ENCODE data around the gene ZNF521.

Gene ZNF521

GRCh38 chr18:25190472-25190871 lies 161.5 kb downstream of the ZNF521 start:
- no peak for TF ChIP-seq CTCF (IDR thresholded peaks at IDR 0.05; ENCODE audit: insufficient read depth, low read depth, low read length, missing control alignments)
- no peak for DNase-seq (ENCODE audit: low read depth)
- H3K4me3 ChIP-seq (ENCODE audit: low read length), result no peak overlapping the region

GRCh38 chr18:25189391-25190185 lies 162.4 kb downstream of the ZNF521 start:
- no peak overlapping the region for H3K4me3 ChIP-seq (ENCODE audit: low read length)
- no peak for DNase-seq (ENCODE audit: low read depth)
- no peak for TF ChIP-seq CTCF (IDR thresholded peaks at IDR 0.05; ENCODE audit: insufficient read depth, low read depth, low read length, missing control alignments)

- no peak for DNase-seq (ENCODE audit: low read depth)
- no peak overlapping the region for H3K4me3 ChIP-seq (ENCODE audit: low read length)
- TF ChIP-seq CTCF (IDR thresholded peaks at IDR 0.05; ENCODE audit: insufficient read depth, low read depth, low read length, missing control alignments), result no peak
These were observed 164.3 kb downstream of the ZNF521 start for GRCh38 chr18:25187521-25188192.

- no peak for DNase-seq (ENCODE audit: low read depth)
- no peak for TF ChIP-seq CTCF (IDR thresholded peaks at IDR 0.05; ENCODE audit: insufficient read depth, low read depth, low read length, missing control alignments)
- no peak overlapping the region for H3K4me3 ChIP-seq (ENCODE audit: low read length)
These were observed 165.1 kb downstream of the ZNF521 start for GRCh38 chr18:25186871-25187270.

- TF ChIP-seq CTCF (IDR thresholded peaks at IDR 0.05; ENCODE audit: insufficient read depth, low read depth, low read length, missing control alignments), result no peak
- no peak for DNase-seq (ENCODE audit: low read depth)
- H3K4me3 ChIP-seq (ENCODE audit: low read length), result no peak overlapping the region
These were observed 170.0 kb downstream of the ZNF521 start for GRCh38 chr18:25181993-25182392.

GRCh38 chr18:25181581-25181980 lies 170.4 kb downstream of the ZNF521 start:
- no peak for TF ChIP-seq CTCF (IDR thresholded peaks at IDR 0.05; ENCODE audit: insufficient read depth, low read depth, low read length, missing control alignments)
- no peak overlapping the region for H3K4me3 ChIP-seq (ENCODE audit: low read length)
- DNase-seq (ENCODE audit: low read depth), result no peak

Measured in epithelial cell of esophagus (primary cell).